HG03378 (cell line): ENCODE results near the gene TOMM40L.
A peak's percentile ranks its signal among the peaks of the same experiment; 100 is the strongest.

Experiments used
- ATAC-seq: cut with Tn5 transposase; IDR thresholded peaks from one replicate; pipeline ENCODE4 v1.9.1; 2021; ENCODE audit warnings: mild to moderate bottlenecking, moderate library complexity; ENCODE audit not compliant: unreplicated experiment

Gene TOMM40L

DNA sequence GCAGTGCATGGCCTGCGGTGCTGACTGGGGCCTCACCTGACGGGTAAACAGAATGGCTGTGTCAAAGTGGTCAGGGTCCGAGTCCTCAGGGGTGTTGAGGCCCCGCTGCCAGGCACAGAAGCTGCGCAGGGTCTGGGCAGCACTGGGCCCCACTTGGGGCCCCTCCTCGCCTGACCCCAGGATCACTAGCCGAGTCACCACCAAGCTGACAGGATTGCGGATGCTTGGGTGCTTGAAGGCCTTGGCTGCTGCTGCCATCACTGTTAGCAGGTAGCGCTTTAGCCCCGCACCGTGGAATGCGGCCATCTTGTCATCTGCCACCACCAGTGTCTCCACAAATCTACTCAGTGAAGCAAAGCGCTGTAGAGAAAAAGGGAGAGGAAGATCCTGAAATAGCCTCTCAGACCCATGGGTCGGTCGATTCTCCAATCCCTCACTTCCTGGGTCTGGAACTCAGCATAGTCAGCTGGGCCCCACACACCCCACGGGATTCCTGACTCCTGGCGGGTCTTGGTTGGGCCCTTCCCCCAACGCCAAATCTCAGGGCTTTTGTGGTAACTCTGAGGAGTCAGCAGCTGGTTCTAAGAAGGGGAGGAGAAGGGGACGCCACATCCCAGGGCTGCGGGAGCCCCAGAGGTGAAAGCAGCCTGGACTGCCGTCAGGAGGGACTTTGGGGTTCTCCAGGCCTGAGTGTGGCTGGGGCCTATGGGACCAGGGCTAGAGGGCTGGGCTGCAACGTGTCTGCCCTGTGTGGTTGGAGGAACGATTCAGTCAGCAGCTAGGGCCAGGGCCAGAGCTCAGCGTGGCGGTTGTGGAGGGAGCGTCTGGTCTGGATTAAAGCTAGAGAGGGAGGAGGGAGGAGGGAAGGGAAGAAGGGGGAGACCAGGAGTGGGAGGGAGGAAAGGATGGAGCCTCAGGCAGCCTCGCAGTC, 29.1 kb upstream of the TOMM40L start:
- ATAC-seq = no peak

- no peak for ATAC-seq
These were observed 28.2 kb upstream of the TOMM40L start for GRCh38 chr1:161197560-161198193.

DNA sequence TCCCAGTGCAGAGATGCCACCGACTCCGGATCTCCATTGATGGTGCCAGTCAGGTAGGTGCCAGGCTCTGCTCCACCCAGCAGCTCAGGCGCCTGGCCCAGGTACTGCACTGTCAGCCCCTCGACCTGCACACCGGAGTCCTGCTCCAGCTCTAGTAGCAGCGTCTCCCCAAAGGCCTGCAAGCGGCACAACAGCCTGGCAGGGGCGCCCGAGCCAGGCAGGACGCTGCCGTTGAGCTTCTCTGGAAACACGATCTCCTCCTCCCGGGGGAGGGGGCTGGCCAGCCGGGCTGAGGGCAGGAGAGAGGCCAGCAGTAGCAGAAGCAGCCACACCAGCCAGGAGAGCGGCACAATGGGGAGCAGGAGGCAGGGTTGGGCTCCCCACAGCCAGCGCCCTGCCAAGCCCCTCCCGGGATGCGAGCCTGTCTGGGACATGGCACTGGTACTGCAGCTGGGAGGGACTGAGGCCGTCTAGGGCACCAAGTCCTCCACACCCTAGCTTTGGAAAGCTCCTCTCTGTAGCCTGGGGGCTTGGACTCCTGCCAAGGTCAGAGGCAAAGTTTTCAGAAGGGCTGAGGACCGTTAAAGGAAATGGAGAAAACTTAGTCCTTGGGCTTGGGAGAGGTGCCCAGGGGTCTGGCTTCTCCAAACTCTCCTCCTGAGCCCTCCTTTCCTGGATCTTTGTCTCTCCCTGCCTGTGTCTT, 27.5 kb upstream of the TOMM40L start:
- ATAC-seq = no peak

DNA sequence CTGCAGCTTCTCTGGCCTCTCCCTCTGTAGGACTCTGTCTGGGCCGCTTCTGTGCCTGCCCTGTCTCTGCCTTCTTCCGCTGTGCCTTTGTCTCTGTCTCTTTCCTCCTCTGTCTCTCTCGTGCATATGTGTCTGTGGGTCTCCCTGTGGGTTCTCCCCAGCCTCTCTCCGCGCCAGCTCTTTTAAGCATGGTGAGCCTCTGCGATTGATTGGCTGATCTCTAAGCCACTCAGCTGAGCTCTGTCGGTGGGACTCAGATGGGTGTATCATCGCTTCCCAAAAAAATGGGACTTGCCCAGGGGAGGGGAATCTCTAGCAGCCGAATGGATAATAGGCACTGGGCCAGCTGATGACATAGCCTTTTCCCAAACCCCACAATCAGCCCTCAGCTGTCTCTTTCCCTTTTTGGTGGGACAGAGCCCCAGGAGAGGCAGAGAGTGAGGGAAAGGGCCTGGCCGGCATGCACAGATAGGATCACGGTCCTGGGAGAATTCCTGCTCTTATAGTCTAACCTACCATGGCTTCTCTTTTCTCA, 26.9 kb upstream of the TOMM40L start, which contains the start of gene ADAMTS4:
Gene ADAMTS4 (minus strand): TSS at position 158 of the 535 bp plus-strand sequence. CDS start 427 bp downstream, outside the sequence.
- no peak for ATAC-seq

- no peak for ATAC-seq
These were observed 26.2 kb upstream of the TOMM40L start for GRCh38 chr1:161199506-161200139.

DNA sequence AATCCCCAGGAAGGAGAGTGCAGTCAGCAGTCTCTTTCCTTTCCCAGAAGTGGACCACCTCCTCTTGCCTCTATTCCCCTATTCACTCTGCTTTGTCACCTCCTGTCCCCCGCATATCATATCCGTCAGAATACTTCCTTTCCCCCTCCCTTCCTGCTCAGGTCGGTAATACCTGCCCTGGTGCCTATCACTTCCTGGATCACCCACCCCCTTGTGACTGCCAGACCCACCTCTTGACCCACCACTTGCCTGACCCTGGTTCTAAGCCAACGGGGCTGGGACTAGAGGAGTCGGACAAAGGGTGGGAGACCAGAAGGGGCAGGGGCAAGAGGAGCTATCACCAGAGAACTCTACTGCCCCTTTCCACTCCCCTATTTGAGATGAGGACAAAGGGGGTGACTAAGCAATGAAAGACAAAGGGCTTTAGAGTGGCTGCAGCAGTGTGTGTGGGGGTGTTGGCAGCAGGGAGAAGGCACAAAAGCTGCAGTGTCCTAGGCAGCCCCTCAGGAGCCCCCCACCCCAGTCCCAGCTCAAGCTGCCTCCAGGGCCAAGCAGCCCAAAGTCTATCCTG, 25.4 kb upstream of the TOMM40L start:
- ATAC-seq = no peak

DNA sequence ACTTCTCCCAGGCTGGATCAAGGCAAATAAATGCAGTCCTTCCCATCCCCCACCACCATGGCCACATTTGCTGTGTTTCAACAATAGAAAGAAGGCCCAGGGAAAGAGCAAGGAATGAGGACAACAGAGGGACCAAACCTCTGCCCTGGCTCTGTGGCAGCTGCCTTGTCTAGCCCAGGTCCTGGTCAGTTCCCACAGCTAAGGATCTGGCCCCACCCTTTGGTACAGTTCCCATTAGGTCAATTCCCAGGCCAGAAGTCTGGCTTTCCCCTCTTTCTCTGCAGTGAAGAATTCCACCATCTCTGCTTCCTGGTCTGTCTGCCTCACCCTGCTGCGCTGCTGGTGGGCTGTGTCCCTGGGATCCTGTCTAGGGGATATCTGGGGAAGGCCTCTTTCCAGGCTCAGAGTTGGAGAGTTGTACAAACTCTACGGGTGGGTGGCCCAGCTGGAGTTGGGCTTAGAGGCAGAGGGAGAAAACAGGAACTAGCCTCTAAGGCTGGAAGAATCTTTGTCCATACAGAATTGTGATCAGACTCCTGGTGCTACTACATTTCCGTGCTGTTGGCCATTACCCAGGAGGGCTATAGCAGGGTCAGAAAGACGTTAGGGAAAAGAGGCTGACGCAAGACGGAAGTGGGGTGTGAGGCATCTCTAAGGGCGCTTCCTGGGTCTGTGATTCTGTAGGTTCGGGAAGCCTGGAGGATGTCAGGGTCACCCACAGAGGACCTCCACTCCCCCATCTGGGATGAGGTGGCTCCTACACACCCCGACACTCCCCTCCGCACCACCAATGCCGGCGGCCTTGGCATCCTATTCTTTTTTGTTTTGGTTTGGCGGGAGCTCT, 24.6 kb upstream of the TOMM40L start:
- no peak for ATAC-seq

DNA sequence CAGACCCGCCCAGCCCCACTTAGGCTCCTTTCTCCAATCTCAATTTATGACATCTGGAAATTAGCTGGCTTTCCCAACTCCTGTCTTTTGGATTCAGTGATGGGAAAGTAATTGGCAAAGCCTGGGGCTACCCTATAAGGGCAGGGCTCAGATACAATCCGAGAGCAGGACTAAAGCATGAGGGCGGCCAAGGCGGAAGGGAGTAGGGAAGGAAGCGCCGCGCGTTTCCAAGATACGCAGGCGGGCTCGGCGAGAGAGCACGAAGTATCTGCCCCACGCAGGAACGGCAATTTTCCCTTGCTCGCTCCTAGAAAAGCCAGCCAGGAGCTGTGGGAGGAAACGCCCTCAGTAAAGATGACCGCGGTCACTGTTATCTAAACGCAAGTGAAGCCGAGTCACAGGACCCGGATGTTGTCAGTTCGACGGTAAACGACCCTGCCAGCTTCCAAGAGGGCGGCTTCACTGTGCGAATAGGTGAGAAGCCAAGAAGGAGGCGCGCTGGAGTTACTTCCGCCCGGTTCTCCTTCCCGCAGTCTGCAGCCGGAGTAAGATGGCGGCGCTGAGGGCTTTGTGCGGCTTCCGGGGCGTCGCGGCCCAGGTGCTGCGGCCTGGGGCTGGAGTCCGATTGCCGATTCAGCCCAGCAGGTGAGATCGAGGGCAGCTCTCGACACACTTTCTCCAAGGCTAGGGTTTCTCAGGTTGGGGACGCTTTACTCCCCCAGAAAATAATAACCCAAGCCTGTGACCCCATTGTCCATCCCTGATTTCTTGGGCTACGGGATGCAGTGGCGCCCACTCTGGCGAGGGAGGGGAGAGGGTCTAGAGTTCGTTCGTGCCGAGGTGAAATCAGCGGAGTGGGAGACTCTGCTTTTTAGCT, 23.8 kb upstream of the TOMM40L start, which contains the start of gene NDUFS2:
Gene NDUFS2 (plus strand): TSS at position 532 of the 877 bp plus-strand sequence. CDS start 19 bp downstream, at position 551.
- peak; percentile 86 for ATAC-seq

DNA sequence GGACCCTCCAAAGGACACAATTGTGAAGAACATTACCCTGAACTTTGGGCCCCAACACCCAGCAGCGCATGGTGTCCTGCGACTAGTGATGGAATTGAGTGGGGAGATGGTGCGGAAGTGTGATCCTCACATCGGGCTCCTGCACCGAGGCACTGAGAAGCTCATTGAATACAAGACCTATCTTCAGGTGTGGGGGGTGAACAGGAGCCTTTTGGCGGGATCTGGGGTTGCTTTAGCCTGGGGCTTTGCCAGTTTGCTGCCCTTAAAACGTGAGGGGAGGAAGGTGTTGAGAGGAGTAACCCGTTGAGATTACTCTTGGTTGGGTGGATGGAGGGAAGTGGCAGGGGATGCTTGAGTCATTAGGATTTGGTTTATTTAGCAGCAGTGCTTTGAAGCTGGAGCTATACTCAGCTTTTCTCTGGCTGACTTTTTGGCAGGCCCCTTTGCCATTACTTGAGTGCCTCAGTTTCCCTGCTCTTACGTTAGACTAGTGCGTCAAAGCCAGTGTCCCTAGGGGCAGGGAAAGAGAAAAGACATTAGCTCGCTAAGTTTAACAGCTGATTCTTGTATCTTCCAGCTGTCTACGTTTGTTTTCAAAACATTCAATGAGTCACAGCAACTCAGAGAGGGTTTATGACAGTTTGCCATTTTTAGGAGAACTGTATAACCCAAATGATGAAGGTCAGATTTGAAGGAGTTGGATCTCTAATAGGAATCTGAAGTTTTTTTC, 19.3 kb upstream of the TOMM40L start:
- ATAC-seq = no peak

GRCh38 chr1:161207173-161207572, 18.7 kb upstream of the TOMM40L start:
- ATAC-seq = no peak

- no peak for ATAC-seq
These were observed 16.0 kb upstream of the TOMM40L start for GRCh38 chr1:161209790-161210409.

DNA sequence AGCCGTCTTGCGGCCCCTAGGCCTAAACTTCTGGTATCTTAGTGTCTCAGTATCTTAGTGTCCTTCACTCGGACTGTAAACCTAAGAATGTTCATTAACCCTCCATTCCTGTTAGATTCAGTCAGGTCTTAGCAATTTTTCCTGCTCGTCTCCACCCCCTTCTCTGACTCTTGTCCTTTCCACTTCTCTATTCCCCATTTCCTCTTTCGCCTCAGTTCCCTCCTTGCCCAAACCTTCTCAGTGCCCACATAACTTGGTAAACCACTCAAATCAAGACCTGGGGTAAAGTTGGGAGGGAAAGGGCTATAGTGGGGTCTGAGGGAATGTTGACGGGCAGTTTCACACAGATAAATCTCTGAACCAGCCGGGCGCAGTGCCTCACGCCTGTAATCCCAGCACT, 11.5 kb upstream of the TOMM40L start:
- no peak for ATAC-seq

- ATAC-seq = no peak
These were observed 10.8 kb upstream of the TOMM40L start, which contains the start of gene FCER1G for GRCh38 chr1:161215076-161215475. Gene FCER1G (plus strand): TSS chr1:161215295. CDS start chr1:161215322, 27 bp downstream.

- peak; percentile 88 for ATAC-seq
These were observed 8.7 kb upstream of the TOMM40L start for GRCh38 chr1:161216945-161217712.

DNA sequence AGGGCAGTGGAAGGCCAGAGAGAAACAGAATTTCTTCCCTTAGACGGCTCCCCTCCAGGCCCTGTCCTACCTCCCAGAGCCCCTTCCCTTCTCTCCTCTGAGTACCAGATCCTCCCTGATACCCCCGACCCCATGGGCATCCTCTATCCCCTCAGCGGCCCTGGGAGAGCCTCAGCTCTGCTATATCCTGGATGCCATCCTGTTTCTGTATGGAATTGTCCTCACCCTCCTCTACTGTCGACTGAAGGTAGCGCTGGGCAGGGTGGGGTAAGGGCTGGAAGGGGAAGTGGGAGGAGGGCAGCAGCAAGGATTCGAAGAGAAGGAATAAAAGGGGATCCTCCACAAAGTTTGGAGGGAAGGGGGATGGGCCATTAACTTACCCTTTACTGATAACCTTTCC, 8.0 kb upstream of the TOMM40L start:
- no peak for ATAC-seq

DNA sequence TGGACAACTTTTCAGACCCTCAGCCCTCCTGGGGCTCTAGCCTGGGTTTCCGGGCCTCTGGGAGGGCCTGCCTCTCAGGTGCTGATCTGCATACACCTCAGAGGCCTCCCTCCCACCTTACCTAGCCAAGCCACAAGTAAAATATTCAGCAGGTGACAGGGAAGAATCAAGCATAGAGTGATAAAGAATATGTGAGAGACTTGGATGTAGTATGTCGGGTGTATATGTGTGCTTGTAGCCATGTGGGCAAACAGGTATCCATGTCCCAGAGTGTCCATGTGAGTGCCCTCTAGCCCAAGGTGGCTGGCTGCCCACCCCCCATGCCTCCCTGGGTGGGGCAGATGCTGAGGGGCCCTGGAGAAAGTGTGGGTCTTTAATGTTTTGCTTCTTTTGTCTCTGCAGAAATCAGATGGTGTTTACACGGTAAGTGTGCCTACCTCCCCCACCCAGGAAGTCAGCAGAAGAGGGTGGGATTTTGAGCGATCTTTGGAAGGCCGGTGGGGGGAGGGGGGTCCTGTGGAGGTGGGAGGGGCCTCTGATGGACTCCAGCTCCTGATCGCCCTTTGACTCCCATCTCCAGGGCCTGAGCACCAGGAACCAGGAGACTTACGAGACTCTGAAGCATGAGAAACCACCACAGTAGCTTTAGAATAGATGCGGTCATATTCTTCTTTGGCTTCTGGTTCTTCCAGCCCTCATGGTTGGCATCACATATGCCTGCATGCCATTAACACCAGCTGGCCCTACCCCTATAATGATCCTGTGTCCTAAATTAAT, 7.4 kb upstream of the TOMM40L start:
- no peak for ATAC-seq
